Left forelimb (tissue), 1 donor: ENCODE results near the gene SH3BP2.
A peak's percentile ranks its signal among the peaks of the same experiment; 100 is the strongest.

Source experiments
- DNase-seq: peaks from one replicate; pipeline ENCODE4 v3.0.0-alpha.2; 2018; ENCODE audit warnings: low spot score

SH3BP2 gene

GRCh38 chr4:2803624-2804448, 11.0 kb downstream of the SH3BP2 start:
- DNase-seq = no peak

- DNase-seq = no peak
These were observed 11.6 kb downstream of the SH3BP2 start for GRCh38 chr4:2804449-2804972.

- DNase-seq = no peak
These were observed 12.2 kb downstream of the SH3BP2 start for GRCh38 chr4:2804973-2805501.

- no peak for DNase-seq
These were observed 13.0 kb downstream of the SH3BP2 start for GRCh38 chr4:2805712-2806389.

GRCh38 chr4:2806390-2807355, 13.8 kb downstream of the SH3BP2 start:
- peak; percentile 82 for DNase-seq

GRCh38 chr4:2807571-2807970, 14.7 kb downstream of the SH3BP2 start:
- DNase-seq = no peak

- no peak for DNase-seq
These were observed 15.1 kb downstream of the SH3BP2 start for GRCh38 chr4:2808001-2808400.

- DNase-seq = no peak
These were observed 16.8 kb downstream of the SH3BP2 start for GRCh38 chr4:2809610-2810180.

GRCh38 chr4:2810388-2810787, 17.5 kb downstream of the SH3BP2 start:
- no peak for DNase-seq

GRCh38 chr4:2811830-2812611, 19.1 kb downstream of the SH3BP2 start:
- no peak for DNase-seq

- no peak for DNase-seq
These were observed 19.9 kb downstream of the SH3BP2 start for GRCh38 chr4:2812612-2813354.

GRCh38 chr4:2813446-2814405, 20.8 kb downstream of the SH3BP2 start:
- no peak for DNase-seq

GRCh38 chr4:2814627-2815270, 21.9 kb downstream of the SH3BP2 start:
- DNase-seq = no peak

- DNase-seq = no peak
These were observed 23.6 kb downstream of the SH3BP2 start for GRCh38 chr4:2816401-2816954.

GRCh38 chr4:2817137-2817536, 24.3 kb downstream of the SH3BP2 start:
- no peak for DNase-seq

- DNase-seq = no peak
These were observed 24.9 kb downstream of the SH3BP2 start for GRCh38 chr4:2817701-2818350.

- no peak for DNase-seq
These were observed 25.6 kb downstream of the SH3BP2 start for GRCh38 chr4:2818351-2818939.
